HG02943 (cell line): ENCODE results near the gene ALDH1A1.

Experiments used
- ATAC-seq: cut with Tn5 transposase; IDR thresholded peaks from one replicate; pipeline ENCODE4 v1.9.1; 2021; ENCODE audit warnings: mild to moderate bottlenecking, low read depth, moderate library complexity; ENCODE audit not compliant: unreplicated experiment

ALDH1A1 gene

GRCh38 chr9:72921888-72922654 is 30.8 kb downstream of the ALDH1A1 start:
- ATAC-seq: no peak

DNA sequence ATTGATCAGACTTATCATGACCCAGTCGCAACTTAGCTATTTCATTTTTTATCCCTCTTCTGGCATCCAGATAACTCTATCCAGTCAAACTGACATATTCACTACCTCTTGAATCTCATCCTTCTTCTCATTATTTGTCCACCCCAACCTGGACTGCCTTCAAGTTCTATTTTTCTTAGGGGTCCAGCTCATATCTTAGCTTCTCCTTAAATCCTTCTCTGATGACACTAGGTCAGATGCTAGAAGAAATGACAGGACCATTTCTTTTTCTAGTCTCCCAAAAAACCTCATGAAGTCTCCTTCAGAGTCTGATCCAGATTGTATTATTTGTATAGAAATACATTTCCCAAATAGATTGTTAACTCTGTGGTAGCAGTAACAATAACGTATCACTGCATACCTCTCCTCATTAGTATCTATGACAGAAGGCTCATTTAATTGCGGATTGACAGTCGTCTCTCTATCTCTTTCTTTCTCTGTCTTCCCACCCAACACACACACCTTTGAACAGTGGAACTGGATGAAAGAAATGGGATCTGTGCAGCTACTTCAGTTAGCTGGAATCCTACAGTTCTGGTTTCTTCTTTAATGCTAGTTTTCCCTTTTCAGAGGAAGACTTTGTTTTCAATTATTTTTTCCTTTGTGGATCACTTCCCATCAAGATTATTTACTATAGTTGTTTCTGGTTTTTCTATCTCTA is 33.5 kb downstream of the ALDH1A1 start:
- no peak for ATAC-seq

- ATAC-seq: no peak
Observed at GRCh38 chr9:72917892-72918509, 34.9 kb downstream of the ALDH1A1 start.

DNA sequence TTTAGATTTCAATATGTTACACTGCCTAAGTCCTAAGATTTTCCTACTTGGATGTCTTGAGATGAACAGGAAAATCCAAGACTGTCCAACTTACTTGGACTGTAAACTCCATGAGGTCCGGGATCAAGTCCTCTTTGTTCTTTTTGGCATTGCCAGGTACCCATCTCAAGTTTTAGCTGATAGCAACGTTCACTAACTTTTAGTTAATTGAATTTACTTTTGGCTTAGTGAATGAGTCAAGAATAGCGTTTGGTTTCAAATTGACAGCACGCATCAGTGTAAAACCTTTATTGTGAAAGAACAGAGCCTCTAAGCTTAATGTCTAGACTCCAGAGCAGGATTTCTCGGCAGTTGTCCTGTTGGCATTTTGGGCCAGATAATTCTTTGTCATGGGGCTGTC is 37.2 kb downstream of the ALDH1A1 start:
- ATAC-seq: no peak

- ATAC-seq: no peak
Observed at GRCh38 chr9:72914750-72915149, 38.1 kb downstream of the ALDH1A1 start.

GRCh38 chr9:72913382-72914009 is 39.4 kb downstream of the ALDH1A1 start:
- ATAC-seq: no peak

DNA sequence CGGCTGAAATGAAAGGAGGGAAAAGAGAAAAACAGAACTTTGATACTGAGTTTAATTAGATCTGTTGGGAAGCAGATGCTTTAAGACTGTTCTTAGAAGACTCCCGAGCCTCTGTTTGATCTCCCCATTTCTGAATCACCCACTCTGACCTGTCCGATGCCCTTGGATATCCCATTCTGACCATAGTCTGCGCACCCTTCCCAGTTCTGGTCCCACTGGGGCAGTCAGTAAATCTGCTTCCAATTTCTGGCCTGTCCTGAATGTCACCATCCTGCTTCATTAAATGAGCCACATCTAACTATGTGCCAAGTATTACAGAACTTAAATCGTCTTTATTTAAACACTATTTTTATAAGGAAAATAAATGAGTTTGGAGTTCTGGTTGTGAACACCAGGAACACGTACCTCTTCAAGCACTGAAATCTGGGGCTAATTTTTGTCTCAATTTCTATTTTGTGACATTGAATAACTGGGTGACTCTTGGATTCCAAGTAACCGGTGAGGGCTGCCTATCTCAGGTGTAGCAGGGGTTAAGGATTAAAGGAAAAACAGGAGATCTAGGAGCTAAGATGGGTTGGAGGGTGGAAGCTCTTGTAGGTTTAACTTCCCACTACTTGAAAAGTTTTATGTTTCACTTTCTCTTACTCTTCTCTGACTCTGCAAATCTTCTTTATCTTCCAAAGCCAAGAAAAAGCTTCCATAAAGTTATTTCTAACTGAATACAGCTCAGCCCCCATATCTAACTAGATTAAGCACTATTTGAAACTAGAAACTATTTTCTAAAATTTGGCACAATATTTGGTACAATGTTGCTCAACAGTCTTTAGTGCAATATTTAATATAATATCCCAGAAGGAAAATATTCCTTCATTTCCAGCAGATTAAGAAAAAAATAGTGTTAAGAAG is 40.1 kb downstream of the ALDH1A1 start:
- ATAC-seq: no peak

- ATAC-seq: no peak
Observed at GRCh38 chr9:72911816-72912215, 41.0 kb downstream of the ALDH1A1 start.

- ATAC-seq: no peak
Observed at GRCh38 chr9:72911247-72911775, 41.5 kb downstream of the ALDH1A1 start.

DNA sequence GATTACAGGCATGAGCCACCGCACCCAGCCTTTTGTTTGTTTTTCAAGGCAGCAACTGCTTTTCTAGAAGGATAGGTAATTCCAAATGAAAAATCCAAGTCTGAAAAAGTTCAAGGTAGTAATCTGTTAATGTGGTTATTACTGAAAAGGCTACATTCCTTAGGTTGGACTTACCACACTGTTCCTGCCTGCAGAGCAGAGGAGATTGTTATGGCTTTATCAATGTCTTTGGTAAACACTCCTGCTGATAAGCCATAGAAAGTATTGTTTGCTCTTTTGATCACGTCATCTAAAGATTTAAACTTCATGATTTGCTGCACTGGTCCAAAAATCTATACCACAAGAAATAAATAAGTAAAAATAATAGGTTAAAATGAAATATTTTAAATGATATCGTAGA is 43.4 kb downstream of the ALDH1A1 start:
- ATAC-seq: no peak

GRCh38 chr9:72907421-72907820 is 45.4 kb downstream of the ALDH1A1 start:
- ATAC-seq: no peak

- no peak for ATAC-seq
Observed at GRCh38 chr9:72906810-72907209, 46.0 kb downstream of the ALDH1A1 start.

GRCh38 chr9:72905514-72906480 is 47.1 kb downstream of the ALDH1A1 start:
- ATAC-seq: no peak

DNA sequence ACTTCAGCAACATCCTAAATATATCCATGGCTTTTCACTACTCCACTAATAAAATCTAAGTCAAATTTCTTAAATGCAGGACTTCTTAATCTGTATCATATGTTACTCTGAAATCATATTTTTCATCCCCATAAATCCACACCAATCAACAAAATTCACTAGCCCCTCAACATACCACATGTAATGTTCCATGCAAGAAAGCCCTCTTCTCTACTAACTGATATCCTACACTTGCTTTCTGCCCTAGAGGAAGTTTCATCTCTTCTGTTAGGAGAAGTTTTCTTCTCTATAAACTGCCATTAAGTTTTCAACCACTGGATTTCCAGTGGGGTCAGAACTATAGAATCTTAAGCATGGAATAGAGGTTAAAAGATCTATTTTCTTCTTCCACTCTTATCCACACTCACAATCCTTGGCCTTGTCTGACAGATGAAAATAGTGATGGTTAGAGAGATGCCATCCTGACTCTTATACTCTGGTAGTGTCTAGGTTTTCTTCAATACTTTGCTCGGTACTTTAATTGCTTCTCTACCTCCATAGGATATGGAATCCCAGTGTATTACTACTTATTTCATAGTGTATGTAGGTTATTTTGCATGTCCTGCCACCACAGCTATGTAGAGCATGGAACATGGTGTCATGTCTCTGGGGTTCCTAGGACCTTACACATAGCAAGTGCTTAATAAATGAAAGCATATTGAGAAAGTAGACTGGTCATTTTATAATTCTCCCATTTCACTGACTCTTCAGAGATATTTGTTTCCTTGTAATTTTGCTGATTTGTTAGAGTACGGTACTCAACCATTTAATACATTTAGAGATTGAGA is 48.4 kb downstream of the ALDH1A1 start:
- ATAC-seq: no peak

- ATAC-seq: no peak
Observed at GRCh38 chr9:72903103-72903502, 49.8 kb downstream of the ALDH1A1 start.

- no peak for ATAC-seq
Observed at GRCh38 chr9:72902268-72902667, 50.6 kb downstream of the ALDH1A1 start.

DNA sequence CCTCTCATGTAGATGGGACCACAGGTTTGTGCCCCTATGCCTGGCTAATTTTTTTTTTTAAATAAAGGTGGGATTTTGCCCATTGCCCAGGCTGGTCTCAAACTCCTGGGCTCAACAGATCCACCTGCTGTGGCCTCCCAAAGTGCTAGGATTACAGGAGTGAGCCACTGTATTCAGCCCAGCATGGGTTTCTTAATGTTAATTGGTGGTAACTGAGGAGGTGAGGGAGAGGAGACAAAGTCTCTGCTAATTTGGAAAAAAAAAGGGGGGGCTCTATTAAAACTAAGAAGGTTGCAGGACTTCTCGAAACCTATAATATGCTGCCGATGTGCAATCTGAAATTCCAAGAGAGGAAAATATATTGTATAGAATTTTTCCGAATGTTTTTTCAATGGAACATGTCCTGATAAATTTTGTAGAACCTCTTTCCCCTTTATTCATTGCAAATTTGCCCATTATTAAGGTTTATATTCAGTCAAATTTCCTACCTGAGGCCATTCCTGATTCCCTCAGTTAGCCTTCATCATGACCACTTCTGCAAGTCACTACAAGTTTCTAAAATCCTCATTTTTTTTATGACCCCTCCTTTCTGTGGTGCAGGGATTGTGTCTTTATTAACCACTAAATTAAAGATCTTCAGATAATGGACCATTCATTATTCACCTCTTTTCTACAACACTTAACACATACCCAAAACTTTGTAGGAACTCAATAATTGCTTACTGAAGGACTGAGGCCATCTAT is 52.9 kb downstream of the ALDH1A1 start:
- ATAC-seq: no peak
